ENCODE results near the gene RAD9A. TPM values are rescaled to one million over a fixed set of nuclear protein-coding genes. Genes with fewer than 3 reads are reported as not detected.

The RAD9A gene
- polyA plus RNA-seq, 3 donors, result 21.8 to 33.9 (median 31.2) TPM

DNA sequence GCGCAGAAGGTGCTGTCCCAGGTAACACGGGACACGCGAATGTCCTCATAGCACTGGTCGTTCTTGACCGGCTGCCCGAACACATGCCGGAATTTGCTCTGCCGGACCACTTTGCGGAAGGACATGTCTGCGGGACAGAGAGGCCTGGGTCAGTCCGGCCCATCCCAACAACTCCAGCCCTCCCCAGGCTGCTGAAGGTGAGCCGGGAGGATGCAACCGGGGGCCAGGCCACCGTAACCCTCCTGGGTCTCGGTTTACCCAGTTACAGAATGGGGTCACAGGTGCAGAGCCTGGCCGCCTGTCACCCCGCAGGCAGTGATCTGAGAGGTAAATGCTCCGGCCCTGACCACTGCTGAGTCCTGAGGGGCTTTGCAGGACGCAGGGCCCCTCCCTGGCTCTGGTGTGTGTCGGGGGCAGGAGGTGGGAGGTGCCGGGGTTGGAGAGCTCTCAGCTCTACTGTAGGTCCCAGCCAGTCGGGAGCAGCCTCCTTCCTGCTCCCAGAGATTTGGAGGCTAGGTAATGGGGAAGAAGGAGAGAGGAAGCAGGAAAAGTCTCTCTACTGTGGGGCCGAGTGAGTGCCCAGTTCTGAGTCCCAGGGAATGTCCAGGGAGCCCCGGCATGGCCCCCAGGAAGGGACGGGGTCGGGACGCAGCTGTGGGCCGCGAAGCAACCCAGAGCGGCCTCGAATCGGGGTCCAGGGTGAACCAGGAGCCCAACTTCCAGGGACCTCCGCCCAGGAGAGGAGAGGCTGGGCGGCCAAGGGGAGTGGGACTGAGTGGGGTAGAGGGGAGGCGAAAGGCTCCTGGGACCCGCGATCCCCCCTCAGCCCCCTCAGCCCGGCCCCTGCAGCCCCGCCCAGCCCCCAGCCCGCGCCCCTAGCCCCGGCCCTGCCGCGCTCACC is 51.0 kb downstream of the RAD9A start:
- DNase-seq (ENCODE audit: extremely low read depth in 1 of 11, low read depth in 9 of 11, low spot score in 4 of 11), result no peak

DNA sequence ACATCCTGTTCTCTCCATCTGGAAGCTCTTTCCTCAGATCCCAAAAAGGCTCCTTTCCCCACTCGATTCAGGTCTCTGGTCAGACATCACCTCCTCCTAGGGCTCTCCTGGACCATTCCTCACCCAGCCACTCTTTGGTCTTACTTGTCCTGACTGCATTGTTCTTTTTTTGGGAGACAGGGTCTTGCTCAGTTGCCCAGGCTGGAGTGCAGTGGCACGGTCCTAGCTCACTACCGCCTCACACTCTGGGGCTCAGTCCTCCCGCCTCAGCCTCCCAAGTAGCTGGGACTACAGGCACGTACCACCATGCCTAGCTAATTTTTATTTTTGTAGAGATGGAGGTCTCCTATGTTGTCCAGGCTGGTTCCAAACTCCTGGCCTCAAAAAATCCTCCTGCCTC is 53.7 kb downstream of the RAD9A start:
- no peak for DNase-seq (ENCODE audit: extremely low read depth in 1 of 11, low read depth in 9 of 11, low spot score in 4 of 11)

Other genes starting within 250 kb of the RAD9A start
- gene GRK2, start 125.5 kb upstream of the RAD9A start, polyA plus RNA-seq (ENCODE audit: insufficient read length in 3 of 3), result 10 to 100 TPM; 52.3 to 67.2 (median 56.8) TPM
- gene ANKRD13D, start 102.7 kb upstream of the RAD9A start, polyA plus RNA-seq (ENCODE audit: insufficient read length in 3 of 3), result 10 to 100 TPM; 21.5 to 48.5 (median 30.5) TPM
- gene SSH3, start 88.5 kb upstream of the RAD9A start, polyA plus RNA-seq (ENCODE audit: insufficient read length in 3 of 3), result 10 to 100 TPM; 19.1 to 32.6 (median 23.1) TPM
- gene POLD4, start 38.4 kb upstream of the RAD9A start, polyA plus RNA-seq (ENCODE audit: insufficient read length in 3 of 3), result 10 to 100 TPM; 16.3 to 38.7 (median 26.0) TPM
- gene CLCF1, start 18.4 kb upstream of the RAD9A start, polyA plus RNA-seq (ENCODE audit: insufficient read length in 3 of 3), result 1 to 10 TPM; 4.3 to 8.0 (median 5.9) TPM
- 100 to 1,000 TPM; 149 to 172 (median 156) TPM for gene PPP1CA, start 9.9 kb downstream of the RAD9A start, polyA plus RNA-seq (ENCODE audit: insufficient read length in 3 of 3)
- gene TBC1D10C, start 12.1 kb downstream of the RAD9A start, polyA plus RNA-seq (ENCODE audit: insufficient read length in 3 of 3), result 10 to 100 TPM in 1 of 3 donors, 1 to 10 TPM in 2; 4.5 to 10.5 (median 6.7) TPM
- 1 to 10 TPM; 2.0 to 5.2 (median 2.7) TPM for gene CARNS1, start 23.7 kb downstream of the RAD9A start, polyA plus RNA-seq (ENCODE audit: insufficient read length in 3 of 3)
- 10 to 100 TPM; 40.3 to 47.0 (median 41.2) TPM for gene RPS6KB2, start 36.5 kb downstream of the RAD9A start, polyA plus RNA-seq (ENCODE audit: insufficient read length in 3 of 3)
- 1 to 10 TPM; 1.3 to 3.5 (median 2.4) TPM for gene PTPRCAP, start 45.7 kb downstream of the RAD9A start, polyA plus RNA-seq (ENCODE audit: insufficient read length in 3 of 3)
- gene CORO1B, start 51.5 kb downstream of the RAD9A start, polyA plus RNA-seq (ENCODE audit: insufficient read length in 3 of 3), result 10 to 100 TPM; 53.5 to 82.1 (median 75.7) TPM
- not detected for gene GPR152, start 60.7 kb downstream of the RAD9A start, polyA plus RNA-seq (ENCODE audit: insufficient read length in 3 of 3)
- 1 to 10 TPM in 1 of 3 donors, under 1 TPM in 2; 0.26 to 1.2 (median 0.55) TPM for gene CABP4, start 63.4 kb downstream of the RAD9A start, polyA plus RNA-seq (ENCODE audit: insufficient read length in 3 of 3)
- 10 to 100 TPM; 40.3 to 67.0 (median 54.6) TPM for gene TMEM134, start 77.3 kb downstream of the RAD9A start, polyA plus RNA-seq (ENCODE audit: insufficient read length in 3 of 3)
- 10 to 100 TPM; 55.9 to 77.0 (median 63.1) TPM for gene AIP, start 91.0 kb downstream of the RAD9A start, polyA plus RNA-seq (ENCODE audit: insufficient read length in 3 of 3)
- gene PITPNM1, start 113.4 kb downstream of the RAD9A start, polyA plus RNA-seq (ENCODE audit: insufficient read length in 3 of 3), result 10 to 100 TPM; 28.5 to 49.4 (median 35.4) TPM
- gene CDK2AP2, start 116.2 kb downstream of the RAD9A start, polyA plus RNA-seq (ENCODE audit: insufficient read length in 3 of 3), result 10 to 100 TPM; 37.7 to 69.5 (median 52.5) TPM
- gene CABP2, start 131.5 kb downstream of the RAD9A start, polyA plus RNA-seq (ENCODE audit: insufficient read length in 3 of 3), result under 1 TPM in 1 of 3 donors, not detected in 2; 0.29 TPM
- 100 to 1,000 TPM; 697 to 788 (median 758) TPM for gene GSTP1, start 191.8 kb downstream of the RAD9A start, polyA plus RNA-seq (ENCODE audit: insufficient read length in 3 of 3)
- gene NDUFV1, start 214.9 kb downstream of the RAD9A start, polyA plus RNA-seq (ENCODE audit: insufficient read length in 3 of 3), result 100 to 1,000 TPM; 165 to 248 (median 201) TPM
- 1 to 10 TPM; 2.5 to 7.1 (median 7.0) TPM for gene NUDT8, start 238.0 kb downstream of the RAD9A start, polyA plus RNA-seq (ENCODE audit: insufficient read length in 3 of 3)
- under 1 TPM in 2 of 3 donors, not detected in 1; 0.06 to 0.09 TPM for gene TBX10, start 247.8 kb downstream of the RAD9A start, polyA plus RNA-seq (ENCODE audit: insufficient read length in 3 of 3)

Measured in renal cortex interstitium (tissue), 11 donors.